SU-DHL-6 (cell line): ENCODE data around the gene AKR7A3.

Experiments used
- H2AFZ ChIP-seq: fragments of 200-600 bp; sonication (generic); 2 replicates; pipeline ENCODE4 v1.6.1; 2014; ENCODE audit warnings: low read depth, mild to moderate bottlenecking, moderate library complexity, mixed read lengths, antibody characterized with exemption, low read length; ENCODE audit not compliant: severe bottlenecking
- H3F3A ChIP-seq: fragments of 200-600 bp; shearing (Covaris generic); 2 replicates; pipeline ENCODE4 v1.6.0; 2016; ENCODE audit warnings: antibody characterized with exemption, mild to moderate bottlenecking; ENCODE audit not compliant: insufficient read depth
- H3K27ac ChIP-seq: fragments of 200-600 bp; sonication (generic); 2 replicates; pipeline ENCODE4 v1.5.1; 2016; ENCODE audit warnings: low read depth, mild to moderate bottlenecking, low read length, moderate library complexity, mixed read lengths
- H3K27me3 ChIP-seq: fragments of 200-600 bp; sonication (generic), shearing (Covaris generic); 2 replicates; pipeline ENCODE4 v1.6.0; 2014; ENCODE audit warnings: mild to moderate bottlenecking, low read length
- H3K36me3 ChIP-seq: fragments of 200-600 bp; sonication (generic); 2 replicates; pipeline ENCODE4 v1.6.1; 2014; ENCODE audit warnings: mild to moderate bottlenecking, low read length, mixed read lengths
- H3K4me2 ChIP-seq: fragments of 300-600, 200-600 bp; shearing (Covaris generic), sonication (generic); 2 replicates; pipeline ENCODE4 v1.6.0; 2014; ENCODE audit warnings: low read length, low read depth, mild to moderate bottlenecking; ENCODE audit not compliant: poor library complexity, severe bottlenecking
- H3K4me3 ChIP-seq: fragments of 200-600 bp; sonication (generic); 2 replicates; pipeline ENCODE4 v1.5.1; 2014; ENCODE audit warnings: antibody characterized with exemption, low read length, mild to moderate bottlenecking, mixed read lengths; ENCODE audit not compliant: insufficient read depth, poor library complexity, severe bottlenecking
- H3K79me2 ChIP-seq: fragments of 200-600 bp; sonication (generic); 2 replicates; pipeline ENCODE4 v1.6.1; 2014; ENCODE audit warnings: mild to moderate bottlenecking, low read length, moderate library complexity; ENCODE audit not compliant: insufficient read depth
- H3K9ac ChIP-seq: fragments of 200-600 bp; sonication (generic); 2 replicates; pipeline ENCODE4 v1.7.0; 2014; ENCODE audit warnings: mild to moderate bottlenecking, low read length
- H3K9me2 ChIP-seq: fragments of 200-600 bp; sonication (generic); replicated peaks from 2 replicates; pipeline ENCODE4 v1.6.1; 2014; ENCODE audit warnings: low read length; ENCODE audit not compliant: insufficient read depth
- H3K9me3 ChIP-seq: fragments of 200-600 bp; sonication (generic); 2 replicates; pipeline ENCODE4 v1.6.1; 2014; ENCODE audit warnings: low read length, mixed read lengths; ENCODE audit not compliant: insufficient read depth
- H4K20me1 ChIP-seq: fragments of 200-600 bp; sonication (generic); 2 replicates; pipeline ENCODE4 v1.6.1; 2014; ENCODE audit warnings: low read depth, mild to moderate bottlenecking, antibody characterized with exemption, low read length, moderate library complexity, mixed read lengths
- EZH2phosphoT487 ChIP-seq: fragments of 200-600 bp; sonication (generic), shearing (Covaris generic); conservative IDR thresholded peaks from 2 replicates; pipeline ENCODE4 v1.6.1; 2018; ENCODE audit warnings: mild to moderate bottlenecking, antibody characterized with exemption, low read length, moderate library complexity, mixed read lengths
- TF ChIP-seq, protein P1 (sequence below): fragments of 200-600 bp; sonication (generic); IDR thresholded peaks from one replicate; pipeline ENCODE4 v1.5.1; 2017; ENCODE audit warnings: antibody characterized with exemption, mild to moderate bottlenecking, low read length, moderate library complexity; ENCODE audit not compliant: insufficient read depth, poor library complexity, severe bottlenecking

AKR7A3 gene

DNA sequence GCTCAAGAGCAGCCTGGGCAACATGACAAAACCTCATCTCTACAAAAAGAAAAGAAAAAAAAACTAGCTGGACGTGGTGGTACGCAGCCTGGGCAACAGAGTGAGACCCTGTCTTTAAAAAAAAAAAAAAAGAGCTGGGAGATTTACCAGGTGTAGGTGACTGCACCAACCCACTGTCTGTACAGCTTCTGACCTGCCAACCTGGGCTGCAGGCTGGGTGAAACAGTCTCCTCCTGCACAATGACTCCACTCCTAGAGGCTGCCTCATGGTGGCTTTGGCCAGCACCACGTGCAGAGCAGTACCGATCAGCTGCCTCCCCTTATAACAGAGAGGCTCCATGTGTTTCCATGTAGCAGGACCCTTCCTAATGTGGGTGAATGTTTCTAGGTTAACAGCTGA, 33.3 kb downstream of the AKR7A3 start:
- TF ChIP-seq EZH2phosphoT487, result no peak
- TF ChIP-seq, protein P1, sequence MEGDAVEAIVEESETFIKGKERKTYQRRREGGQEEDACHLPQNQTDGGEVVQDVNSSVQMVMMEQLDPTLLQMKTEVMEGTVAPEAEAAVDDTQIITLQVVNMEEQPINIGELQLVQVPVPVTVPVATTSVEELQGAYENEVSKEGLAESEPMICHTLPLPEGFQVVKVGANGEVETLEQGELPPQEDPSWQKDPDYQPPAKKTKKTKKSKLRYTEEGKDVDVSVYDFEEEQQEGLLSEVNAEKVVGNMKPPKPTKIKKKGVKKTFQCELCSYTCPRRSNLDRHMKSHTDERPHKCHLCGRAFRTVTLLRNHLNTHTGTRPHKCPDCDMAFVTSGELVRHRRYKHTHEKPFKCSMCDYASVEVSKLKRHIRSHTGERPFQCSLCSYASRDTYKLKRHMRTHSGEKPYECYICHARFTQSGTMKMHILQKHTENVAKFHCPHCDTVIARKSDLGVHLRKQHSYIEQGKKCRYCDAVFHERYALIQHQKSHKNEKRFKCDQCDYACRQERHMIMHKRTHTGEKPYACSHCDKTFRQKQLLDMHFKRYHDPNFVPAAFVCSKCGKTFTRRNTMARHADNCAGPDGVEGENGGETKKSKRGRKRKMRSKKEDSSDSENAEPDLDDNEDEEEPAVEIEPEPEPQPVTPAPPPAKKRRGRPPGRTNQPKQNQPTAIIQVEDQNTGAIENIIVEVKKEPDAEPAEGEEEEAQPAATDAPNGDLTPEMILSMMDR, result no peak
- no peaks in the 10 kb centered on the region for H3K9me2 ChIP-seq
- no peak overlapping the region for H3K27ac ChIP-seq
- no peaks in the 10 kb centered on the region for H3K36me3 ChIP-seq
- H3K79me2 ChIP-seq, result peaks cover 54% of the 10 kb centered on the region
- H3K27me3 ChIP-seq, result no peaks in the 10 kb centered on the region
- H4K20me1 ChIP-seq, result no peaks in the 10 kb centered on the region; the same call in 1 of the 2 replicates
- H3K4me2 ChIP-seq, result no peak overlapping the region
- no peak overlapping the region for H3K4me3 ChIP-seq
- H2AFZ ChIP-seq, result no peak overlapping the region
- no peaks in the 10 kb centered on the region for H3F3A ChIP-seq
- no peak overlapping the region for H3K9ac ChIP-seq
- no peaks in the 10 kb centered on the region for H3K9me3 ChIP-seq

DNA sequence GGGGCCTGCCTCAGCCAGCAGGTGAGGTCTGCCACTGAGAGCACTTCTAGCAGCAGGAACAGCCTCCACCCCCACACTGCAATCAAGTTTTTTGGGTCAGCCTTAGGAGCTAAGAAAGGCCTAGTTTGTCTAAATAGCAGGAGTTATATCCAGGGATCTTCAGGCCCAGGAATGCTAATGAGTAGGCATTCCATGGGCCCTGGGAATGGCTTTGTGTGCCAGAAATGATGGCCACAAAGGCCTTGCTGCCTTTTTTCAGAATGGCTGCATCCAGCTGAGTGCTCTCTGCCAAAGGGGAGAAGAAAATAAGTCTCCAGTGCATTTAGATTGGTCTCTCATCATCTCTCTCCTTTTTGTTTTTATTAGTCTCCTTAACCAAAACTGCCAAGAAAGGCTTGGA, 34.2 kb downstream of the AKR7A3 start:
- no peaks in the 10 kb centered on the region for H3K9me3 ChIP-seq
- no peak overlapping the region for H3K9ac ChIP-seq
- H2AFZ ChIP-seq, result no peak overlapping the region
- H3K27me3 ChIP-seq, result no peaks in the 10 kb centered on the region
- H3K4me2 ChIP-seq, result no peak overlapping the region
- H3K9me2 ChIP-seq, result no peaks in the 10 kb centered on the region
- H3K4me3 ChIP-seq, result no peak overlapping the region
- H3F3A ChIP-seq, result no peaks in the 10 kb centered on the region
- no peak overlapping the region for H3K27ac ChIP-seq
- peaks cover 63% of the 10 kb centered on the region for H3K79me2 ChIP-seq
- TF ChIP-seq, protein P1, result no peak
- no peak for TF ChIP-seq EZH2phosphoT487
- no peaks in the 10 kb centered on the region; the same call in 1 of the 2 replicates for H4K20me1 ChIP-seq
- H3K36me3 ChIP-seq, result no peaks in the 10 kb centered on the region

DNA sequence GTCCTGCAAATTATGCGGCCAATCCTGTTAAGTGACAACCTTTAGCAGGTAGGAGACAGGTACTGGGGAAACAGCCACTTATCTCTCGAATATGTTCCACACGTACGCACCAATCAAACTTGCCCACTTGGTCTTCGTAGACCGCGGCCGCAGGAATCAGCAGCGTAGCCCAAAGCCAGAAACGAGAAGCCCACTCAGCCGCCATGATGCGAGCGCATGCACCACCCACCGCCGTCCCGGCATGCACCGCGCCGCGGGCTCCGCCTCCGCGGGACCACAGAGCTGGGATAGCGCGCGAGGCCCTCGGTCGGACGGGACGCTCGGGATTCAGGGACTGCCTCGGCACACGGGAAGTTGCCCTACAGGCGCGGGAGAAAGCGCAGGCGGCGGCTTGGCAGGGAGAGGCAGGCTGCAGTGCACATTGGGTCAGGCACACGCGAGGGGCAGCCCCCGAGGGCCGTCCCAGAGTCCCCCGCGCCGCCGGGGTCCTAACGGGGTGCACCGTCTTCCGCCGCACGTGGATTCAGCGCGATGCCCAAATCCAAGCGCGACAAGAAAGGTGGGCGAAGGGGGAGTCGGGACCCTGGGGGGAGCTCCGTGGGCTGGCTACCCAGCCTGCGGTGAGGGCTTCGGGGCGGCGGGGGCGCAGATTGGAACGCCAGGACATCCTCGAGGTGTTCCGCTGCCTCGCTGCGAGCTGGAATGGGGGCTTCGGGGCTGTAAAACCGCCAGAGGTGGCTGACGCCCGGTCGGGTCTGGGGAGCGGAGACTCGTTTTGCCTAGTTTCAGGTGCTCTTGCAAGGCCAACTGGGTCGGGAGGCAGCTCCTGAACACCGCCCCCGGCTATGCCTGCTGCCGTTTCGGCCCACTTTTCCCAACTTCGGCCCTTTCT, 37.0 kb downstream of the AKR7A3 start, which contains the start of the genes EMC1 and MRTO4:
Gene EMC1, minus strand, starts transcription at position 220 of the 892 bp plus-strand sequence. Its CDS starts 15 bp downstream, at position 205.
Gene MRTO4, plus strand, starts transcription at position 501 of the 892 bp plus-strand sequence. Its CDS starts 31 bp downstream, at position 532.
- Histone ChIP-seq H2AFZ (peak within 1 kb of the TSS; percentile 85), H3K9ac (peak within 1 kb of the TSS; percentile 89), H4K20me1 (no peaks in the 10 kb centered on the region; the same call in 1 of the 2 replicates), H3K4me2 (peak within 1 kb of the TSS; percentile 95), H3K27me3 (no peaks in the 10 kb centered on the region), H3F3A (no peaks in the 10 kb centered on the region), H3K9me3 (no peaks in the 10 kb centered on the region), H3K36me3 (no peaks in the 10 kb centered on the region), H3K4me3 (peak within 1 kb of the TSS; percentile 96), H3K79me2 (peaks cover 90% of the 10 kb centered on the region), H3K9me2 (no peaks in the 10 kb centered on the region), H3K27ac (peak within 1 kb of the TSS; percentile 83)
- TF ChIP-seq, protein P1, result no peak
- TF ChIP-seq EZH2phosphoT487, result no peak
